Amniotic stem cell (primary cell): ENCODE measurements around the gene RLIM.
A peak's percentile ranks its signal among the peaks of the same experiment; 100 is the strongest.
"Not testable (repeated sequence)": the region's sequence is repeated elsewhere in the genome, so short reads cannot be mapped to it uniquely, and the experiment has no call there.

Experiments used
- DNase-seq: peaks from one replicate; lab custom pipeline; 2025; lab: John Stamatoyannopoulos, UW

The RLIM gene

GRCh38 chrX:74614093-74614909, at the start of gene RLIM:
TSS of gene RLIM (minus strand) at chrX:74614624. CDS start at chrX:74595977, 18,647 bp downstream.
- DNase-seq = peak; percentile 89

GRCh38 chrX:74656079-74656745, 41.8 kb upstream of the RLIM start:
- no peak for DNase-seq

GRCh38 chrX:74654953-74655352, 40.5 kb upstream of the RLIM start:
- not testable (repeated sequence) for DNase-seq

- no peak for DNase-seq
Measured at GRCh38 chrX:74636749-74637314, 22.4 kb upstream of the RLIM start.

GRCh38 chrX:74613370-74614092, 893 bp downstream of the RLIM start:
- peak; percentile 0 for DNase-seq

GRCh38 chrX:74606799-74607198, 7.6 kb downstream of the RLIM start:
- DNase-seq = no peak

- DNase-seq = no peak
Measured at GRCh38 chrX:74606342-74606741, 8.1 kb downstream of the RLIM start.

GRCh38 chrX:74603040-74603439, 11.4 kb downstream of the RLIM start:
- DNase-seq = no peak

- no peak for DNase-seq
Measured at GRCh38 chrX:74602142-74602541, 12.3 kb downstream of the RLIM start.

- no peak for DNase-seq
Measured at GRCh38 chrX:74593593-74593992, 20.8 kb downstream of the RLIM start.

- DNase-seq = no peak
Measured at GRCh38 chrX:74585766-74586165, 28.7 kb downstream of the RLIM start.

GRCh38 chrX:74579597-74580198, 34.7 kb downstream of the RLIM start:
- DNase-seq = no peak

- no peak for DNase-seq
Measured at GRCh38 chrX:74578137-74578536, 36.3 kb downstream of the RLIM start.

- no peak for DNase-seq
Measured at GRCh38 chrX:74557378-74557777, 57.0 kb downstream of the RLIM start.

- DNase-seq = no peak
Measured at GRCh38 chrX:74551934-74552333, 62.5 kb downstream of the RLIM start.

- DNase-seq = peak; percentile 6
Measured at GRCh38 chrX:74550295-74550802, 64.1 kb downstream of the RLIM start.

- no peak for DNase-seq
Measured at GRCh38 chrX:74546984-74547383, 67.4 kb downstream of the RLIM start.

- no peak for DNase-seq
Measured at GRCh38 chrX:74545880-74546523, 68.4 kb downstream of the RLIM start.

- no peak for DNase-seq
Measured at GRCh38 chrX:74540635-74541249, 73.7 kb downstream of the RLIM start.

GRCh38 chrX:74536832-74537371, 77.5 kb downstream of the RLIM start:
- no peak for DNase-seq
